SU-DHL-6 (cell line): ENCODE data around the gene TFAP2C.
"Not testable (repeated sequence)": the region's sequence is repeated elsewhere in the genome, so short reads cannot be mapped to it uniquely, and the experiment has no call there.

Experiments
- H2AFZ ChIP-seq: fragments of 200-600 bp; sonication (generic); 2 replicates; pipeline ENCODE4 v1.6.1; 2014; ENCODE audit warnings: low read depth, mild to moderate bottlenecking, moderate library complexity, mixed read lengths, antibody characterized with exemption, low read length; ENCODE audit not compliant: severe bottlenecking
- H3F3A ChIP-seq: fragments of 200-600 bp; shearing (Covaris generic); 2 replicates; pipeline ENCODE4 v1.6.0; 2016; ENCODE audit warnings: antibody characterized with exemption, mild to moderate bottlenecking; ENCODE audit not compliant: insufficient read depth
- H3K27ac ChIP-seq: fragments of 200-600 bp; sonication (generic); 2 replicates; pipeline ENCODE4 v1.5.1; 2016; ENCODE audit warnings: low read depth, mild to moderate bottlenecking, low read length, moderate library complexity, mixed read lengths
- H3K27me3 ChIP-seq: fragments of 200-600 bp; sonication (generic), shearing (Covaris generic); 2 replicates; pipeline ENCODE4 v1.6.0; 2014; ENCODE audit warnings: mild to moderate bottlenecking, low read length
- H3K36me3 ChIP-seq: fragments of 200-600 bp; sonication (generic); 2 replicates; pipeline ENCODE4 v1.6.1; 2014; ENCODE audit warnings: mild to moderate bottlenecking, low read length, mixed read lengths
- H3K4me2 ChIP-seq: fragments of 300-600, 200-600 bp; shearing (Covaris generic), sonication (generic); 2 replicates; pipeline ENCODE4 v1.6.0; 2014; ENCODE audit warnings: low read length, low read depth, mild to moderate bottlenecking; ENCODE audit not compliant: poor library complexity, severe bottlenecking
- H3K4me3 ChIP-seq: fragments of 200-600 bp; sonication (generic); 2 replicates; pipeline ENCODE4 v1.5.1; 2014; ENCODE audit warnings: antibody characterized with exemption, low read length, mild to moderate bottlenecking, mixed read lengths; ENCODE audit not compliant: insufficient read depth, poor library complexity, severe bottlenecking
- H3K79me2 ChIP-seq: fragments of 200-600 bp; sonication (generic); 2 replicates; pipeline ENCODE4 v1.6.1; 2014; ENCODE audit warnings: mild to moderate bottlenecking, low read length, moderate library complexity; ENCODE audit not compliant: insufficient read depth
- H3K9ac ChIP-seq: fragments of 200-600 bp; sonication (generic); 2 replicates; pipeline ENCODE4 v1.7.0; 2014; ENCODE audit warnings: mild to moderate bottlenecking, low read length
- H3K9me2 ChIP-seq: fragments of 200-600 bp; sonication (generic); replicated peaks from 2 replicates; pipeline ENCODE4 v1.6.1; 2014; ENCODE audit warnings: low read length; ENCODE audit not compliant: insufficient read depth
- H3K9me3 ChIP-seq: fragments of 200-600 bp; sonication (generic); 2 replicates; pipeline ENCODE4 v1.6.1; 2014; ENCODE audit warnings: low read length, mixed read lengths; ENCODE audit not compliant: insufficient read depth
- H4K20me1 ChIP-seq: fragments of 200-600 bp; sonication (generic); 2 replicates; pipeline ENCODE4 v1.6.1; 2014; ENCODE audit warnings: low read depth, mild to moderate bottlenecking, antibody characterized with exemption, low read length, moderate library complexity, mixed read lengths
- EZH2phosphoT487 ChIP-seq: fragments of 200-600 bp; sonication (generic), shearing (Covaris generic); conservative IDR thresholded peaks from 2 replicates; pipeline ENCODE4 v1.6.1; 2018; ENCODE audit warnings: mild to moderate bottlenecking, antibody characterized with exemption, low read length, moderate library complexity, mixed read lengths
- TF ChIP-seq, protein P1 (sequence below): fragments of 200-600 bp; sonication (generic); IDR thresholded peaks from one replicate; pipeline ENCODE4 v1.5.1; 2017; ENCODE audit warnings: antibody characterized with exemption, mild to moderate bottlenecking, low read length, moderate library complexity; ENCODE audit not compliant: insufficient read depth, poor library complexity, severe bottlenecking

The TFAP2C gene

GRCh38 chr20:56646599-56646998 is 17.5 kb downstream of the TFAP2C start:
- Histone ChIP-seq H3K9me3 (no peaks in the 10 kb centered on the region), H3F3A (no peaks in the 10 kb centered on the region), H3K79me2 (no peaks in the 10 kb centered on the region), H3K9ac (no peak overlapping the region), H3K4me3 (no peak overlapping the region), H4K20me1 (no peaks in the 10 kb centered on the region), H3K9me2 (no peaks in the 10 kb centered on the region), H3K36me3 (no peaks in the 10 kb centered on the region), H2AFZ (no peak overlapping the region), H3K27me3 (no peaks in the 10 kb centered on the region), H3K4me2 (no peak overlapping the region), H3K27ac (no peak overlapping the region)
- TF ChIP-seq, protein P1, sequence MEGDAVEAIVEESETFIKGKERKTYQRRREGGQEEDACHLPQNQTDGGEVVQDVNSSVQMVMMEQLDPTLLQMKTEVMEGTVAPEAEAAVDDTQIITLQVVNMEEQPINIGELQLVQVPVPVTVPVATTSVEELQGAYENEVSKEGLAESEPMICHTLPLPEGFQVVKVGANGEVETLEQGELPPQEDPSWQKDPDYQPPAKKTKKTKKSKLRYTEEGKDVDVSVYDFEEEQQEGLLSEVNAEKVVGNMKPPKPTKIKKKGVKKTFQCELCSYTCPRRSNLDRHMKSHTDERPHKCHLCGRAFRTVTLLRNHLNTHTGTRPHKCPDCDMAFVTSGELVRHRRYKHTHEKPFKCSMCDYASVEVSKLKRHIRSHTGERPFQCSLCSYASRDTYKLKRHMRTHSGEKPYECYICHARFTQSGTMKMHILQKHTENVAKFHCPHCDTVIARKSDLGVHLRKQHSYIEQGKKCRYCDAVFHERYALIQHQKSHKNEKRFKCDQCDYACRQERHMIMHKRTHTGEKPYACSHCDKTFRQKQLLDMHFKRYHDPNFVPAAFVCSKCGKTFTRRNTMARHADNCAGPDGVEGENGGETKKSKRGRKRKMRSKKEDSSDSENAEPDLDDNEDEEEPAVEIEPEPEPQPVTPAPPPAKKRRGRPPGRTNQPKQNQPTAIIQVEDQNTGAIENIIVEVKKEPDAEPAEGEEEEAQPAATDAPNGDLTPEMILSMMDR: no peak
- TF ChIP-seq EZH2phosphoT487: no peak

DNA sequence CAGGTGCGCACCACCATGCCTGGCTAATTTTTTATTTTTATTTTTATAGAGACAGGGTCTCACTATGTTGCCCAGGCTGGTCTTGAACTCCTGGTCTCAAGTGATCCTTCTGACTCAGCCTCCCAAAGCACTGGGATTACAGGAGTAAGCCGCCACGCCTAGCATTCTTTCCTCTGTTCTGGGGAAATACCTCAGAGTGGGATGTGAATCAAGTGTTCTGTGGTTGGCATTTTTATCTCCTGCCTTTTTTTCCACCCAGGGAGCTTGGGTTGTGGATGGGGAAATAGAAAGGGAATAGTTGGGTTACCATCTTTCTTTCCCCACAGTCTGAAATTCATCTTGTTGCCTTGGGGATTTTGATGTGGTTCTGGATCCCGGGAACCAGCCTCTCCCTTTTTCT is 24.1 kb downstream of the TFAP2C start:
- H3K9me3 ChIP-seq: no peaks in the 10 kb centered on the region
- H3K79me2 ChIP-seq: no peaks in the 10 kb centered on the region
- no peaks in the 10 kb centered on the region for H4K20me1 ChIP-seq
- H3F3A ChIP-seq: no peaks in the 10 kb centered on the region
- H3K4me2 ChIP-seq: no peak overlapping the region
- H3K9ac ChIP-seq: no peak overlapping the region
- no peaks in the 10 kb centered on the region for H3K9me2 ChIP-seq
- no peak overlapping the region for H3K4me3 ChIP-seq
- no peak overlapping the region for H3K27ac ChIP-seq
- TF ChIP-seq EZH2phosphoT487: no peak
- TF ChIP-seq, protein P1: no peak
- no peaks in the 10 kb centered on the region for H3K36me3 ChIP-seq
- H3K27me3 ChIP-seq: no peaks in the 10 kb centered on the region
- no peak overlapping the region for H2AFZ ChIP-seq

DNA sequence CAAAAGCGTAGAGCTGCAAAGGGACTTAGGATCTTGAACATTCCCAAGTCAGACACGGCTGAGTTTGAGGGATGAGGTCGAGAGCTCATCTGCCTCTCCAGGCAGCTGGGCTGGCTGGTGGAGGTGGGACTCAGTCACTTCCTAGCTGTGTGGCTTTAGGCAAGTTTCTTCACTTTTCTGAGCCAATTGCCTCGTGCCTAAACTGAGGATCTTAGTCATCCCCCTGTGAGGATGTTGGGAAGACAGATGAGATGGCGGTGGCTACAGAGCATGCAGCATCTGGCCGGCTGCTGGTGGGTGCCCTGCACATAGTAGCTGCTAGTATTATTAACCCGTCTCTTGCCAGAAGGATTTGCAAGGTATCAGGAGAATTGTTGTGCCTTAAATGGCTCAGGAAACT is 27.5 kb downstream of the TFAP2C start:
- Histone ChIP-seq H3K36me3 (no peaks in the 10 kb centered on the region), H3K9ac (no peak overlapping the region), H3K9me2 (no peaks in the 10 kb centered on the region), H3K79me2 (no peaks in the 10 kb centered on the region), H2AFZ (no peak overlapping the region), H3K27ac (no peak overlapping the region), H3K27me3 (no peaks in the 10 kb centered on the region), H3K4me3 (no peak overlapping the region), H3K4me2 (no peak overlapping the region), H3F3A (no peaks in the 10 kb centered on the region), H4K20me1 (no peaks in the 10 kb centered on the region), H3K9me3 (no peaks in the 10 kb centered on the region)
- TF ChIP-seq EZH2phosphoT487: no peak
- TF ChIP-seq, protein P1: no peak

DNA sequence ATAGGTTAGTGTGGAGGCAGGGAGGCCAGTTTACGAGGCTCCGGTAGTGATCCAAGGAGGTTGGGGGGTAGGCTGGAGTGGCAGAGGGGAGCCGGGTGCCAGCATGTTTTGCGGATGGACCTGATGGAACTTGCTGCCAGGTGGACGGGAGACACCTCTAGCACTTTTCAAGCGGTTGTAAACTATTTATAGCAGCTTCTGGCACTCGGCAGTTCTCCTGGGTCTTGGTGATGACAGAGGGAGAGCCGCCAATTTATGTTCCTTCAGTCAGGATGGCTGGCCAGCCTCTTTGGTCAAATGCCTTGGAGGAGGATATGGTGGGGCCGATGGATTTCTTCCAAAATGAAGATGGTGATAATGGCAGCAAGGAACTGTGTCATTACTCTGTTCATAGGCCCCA is 28.8 kb downstream of the TFAP2C start:
- no peak overlapping the region for H3K27ac ChIP-seq
- H3K4me2 ChIP-seq: no peak overlapping the region
- no peaks in the 10 kb centered on the region for H3K9me3 ChIP-seq
- H4K20me1 ChIP-seq: no peaks in the 10 kb centered on the region
- H2AFZ ChIP-seq: no peak overlapping the region
- no peak for TF ChIP-seq EZH2phosphoT487
- TF ChIP-seq, protein P1: no peak
- H3K36me3 ChIP-seq: no peaks in the 10 kb centered on the region
- no peaks in the 10 kb centered on the region for H3K9me2 ChIP-seq
- no peaks in the 10 kb centered on the region for H3F3A ChIP-seq
- H3K79me2 ChIP-seq: no peaks in the 10 kb centered on the region
- H3K9ac ChIP-seq: no peak overlapping the region
- no peak overlapping the region for H3K4me3 ChIP-seq
- H3K27me3 ChIP-seq: no peaks in the 10 kb centered on the region

DNA sequence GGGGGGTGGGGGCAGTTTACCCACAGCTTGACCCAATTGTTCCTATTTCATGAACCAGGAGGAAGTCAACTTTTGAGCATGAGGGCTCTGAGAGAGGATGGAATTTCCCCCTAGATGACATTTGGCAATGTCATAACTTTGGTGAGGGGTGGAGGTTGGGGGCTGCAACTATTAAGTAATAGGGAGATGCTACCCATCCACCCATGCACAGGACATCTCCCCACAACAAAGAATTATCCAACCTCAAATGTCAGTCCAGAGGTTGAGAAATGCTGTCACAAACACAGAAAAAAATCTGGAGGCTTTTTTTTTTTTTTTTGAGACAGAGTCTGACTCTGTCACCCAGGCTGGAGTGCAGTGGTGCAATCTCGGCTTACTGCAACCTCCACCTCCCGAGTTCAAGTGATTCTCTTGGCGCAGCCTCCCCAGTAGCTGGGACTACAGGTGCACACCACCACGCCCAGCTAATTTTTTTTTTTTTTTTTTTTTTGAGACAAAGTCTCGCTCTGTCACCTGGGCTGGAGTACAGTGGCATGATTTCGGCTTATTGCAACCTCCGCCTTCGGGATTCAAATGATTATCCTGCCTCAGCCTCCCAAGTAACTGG is 29.3 kb downstream of the TFAP2C start:
- not testable (repeated sequence) for H3K9ac ChIP-seq, H3K79me2 ChIP-seq, H3K36me3 ChIP-seq, H3K27me3 ChIP-seq, H3F3A ChIP-seq, H4K20me1 ChIP-seq, H3K9me2 ChIP-seq, H2AFZ ChIP-seq, H3K4me2 ChIP-seq, H3K27ac ChIP-seq, H3K4me3 ChIP-seq, H3K9me3 ChIP-seq
